Measurements from ENCODE around the gene BCL2L14.

GRCh38 chr12:12032851-12033797 is 37.6 kb upstream of the BCL2L14 start:
- TF ChIP-seq EZH2 (IDR thresholded peaks at IDR 0.05; ENCODE audit: borderline replicate concordance) (no peak), CTCF (IDR thresholded peaks at IDR 0.05; ENCODE audit: poor library complexity) (peak; percentile 93), EZH2phosphoT487 (IDR thresholded peaks at IDR 0.05; ENCODE audit: low read depth, severe bottlenecking, unreplicated experiment) (no peak)

Measured in hepatocyte (in vitro differentiated cells).